HCT116 (cell line): ENCODE results near the gene TTYH2. TPM values are rescaled to one million over a fixed set of nuclear protein-coding genes. Genes with fewer than 3 reads are reported as not detected.

Experiments used
- ATAC-seq: fragments of 200-7000 bp; cut with Tn5 transposase; 2 replicates; pipeline ENCODE4 v1.9.1; 2020; ENCODE audit warnings: mild to moderate bottlenecking, moderate library complexity
- BruUV-seq: library from RNA; stranded (reverse); fragments of 400-500 nt; replicated peaks from 2 replicates; lab custom pipeline; 2021; lab: Mats Ljungman, UMichigan
- CTCF ChIA-PET: fragments of 300-600 bp; sonication (Branson Sonifier 250); formaldehyde crosslinking; loops from one replicate; lab custom pipeline; 2021; ENCODE audit warnings: antibody characterized with exemption; lab: Charles Lee
- POLR2A ChIA-PET: fragments of 300-600, 350-600 bp; sonication (Branson Sonifier 250); formaldehyde crosslinking; loops from one replicate; lab custom pipeline; 2021; ENCODE audit warnings: antibody characterized with exemption; lab: Charles Lee
- RAD21 ChIA-PET, 2 experiments: fragments of 300-600 bp; sonication (Branson Sonifier 250); formaldehyde crosslinking; loops; one replicate each; lab custom pipeline; 2023; ENCODE audit warnings: low total read pairs in 2 of 2; ENCODE audit not compliant: uncharacterized antibody in 2 of 2, unreplicated experiment in 2 of 2, low non-redundant PET in 1 of 2; lab: Charles Lee
- DNase-seq: peaks from one replicate; pipeline ENCODE4 v3.0.0-alpha.2; 2010; ENCODE audit warnings: low read depth, low spot score
- H2AFZ ChIP-seq: fragments of 200-600 bp; shearing (Covaris generic), sonication (generic); 2 replicates; pipeline ENCODE4 v1.6.1; 2017; ENCODE audit warnings: low read depth, mixed run types, mixed read lengths, antibody characterized with exemption, low read length; ENCODE audit not compliant: poor library complexity, severe bottlenecking
- H3K27ac ChIP-seq: 2 replicates; pipeline ENCODE4 v1.5.1; 2012; ENCODE audit warnings: low read depth, low read length
- H3K27me3 ChIP-seq: fragments of 200-600 bp; sonication (generic); 2 replicates; pipeline ENCODE4 v1.6.1; 2016; ENCODE audit warnings: mixed run types, low read length, mixed read lengths; ENCODE audit not compliant: insufficient read depth
- H3K36me3 ChIP-seq, 2 experiments: fragments of 200-500 bp in 1 of 2; fragments of 200-600 bp in 1 of 2; sonication (Bioruptor generic) in 1 of 2; sonication (generic) in 1 of 2; 2 replicates each; pipeline versions ENCODE4 v1.5.1 to v1.6.1; 2014 to 2016; ENCODE audit warnings: low read length in 2 of 2, inconsistent platforms in 1 of 2, mixed read lengths in 1 of 2, mixed run types in 1 of 2; ENCODE audit not compliant: insufficient read depth in 2 of 2, control insufficient read depth in 1 of 2
- H3K4me1 ChIP-seq, 2 experiments: fragments of 200-600 bp in 1 of 2; sonication (generic) in 1 of 2; 2 replicates each; pipeline versions ENCODE4 v1.5.1 to v1.6.1; 2012 to 2017; ENCODE audit warnings: low read length in 2 of 2, inconsistent platforms in 1 of 2, mild to moderate bottlenecking in 1 of 2, mixed read lengths in 1 of 2, mixed run types in 1 of 2, moderate library complexity in 1 of 2; ENCODE audit not compliant: insufficient read depth in 2 of 2, control insufficient read depth in 1 of 2
- H3K4me2 ChIP-seq: fragments of 200-600 bp; sonication (generic); 2 replicates; pipeline ENCODE4 v1.6.1; 2017; ENCODE audit warnings: mixed run types, low read length, mixed read lengths
- H3K4me3 ChIP-seq, 2 experiments: fragments of 200-600 bp in 1 of 2; sonication (generic) in 1 of 2; replicated peaks in 1 of 2; 2 replicates each; pipeline ENCODE4 v1.5.1; 2011 to 2016; ENCODE audit warnings: low read length in 2 of 2, control low read depth in 1 of 2, low read depth in 1 of 2, mild to moderate bottlenecking in 1 of 2, mixed read lengths in 1 of 2, mixed run types in 1 of 2
- H3K79me2 ChIP-seq: fragments of 200-600 bp; sonication (generic); 2 replicates; pipeline ENCODE4 v1.6.1; 2017; ENCODE audit warnings: mild to moderate bottlenecking, mixed run types, low read length, moderate library complexity, mixed read lengths; ENCODE audit not compliant: insufficient read depth
- H3K9ac ChIP-seq: fragments of 200-600 bp; sonication (generic); 2 replicates; pipeline ENCODE4 v1.6.1; 2016; ENCODE audit warnings: low read length, mixed read lengths
- H3K9me2 ChIP-seq: fragments of 200-600 bp; sonication (generic), shearing (Covaris generic); 2 replicates; pipeline ENCODE4 v1.6.1; 2017; ENCODE audit warnings: mixed run types, mild to moderate bottlenecking, moderate library complexity; ENCODE audit not compliant: insufficient read depth
- H3K9me3 ChIP-seq, 2 experiments: fragments of 200-500 bp in 1 of 2; fragments of 200-600 bp in 1 of 2; sonication (Bioruptor generic) in 1 of 2; sonication (generic) in 1 of 2; 2 replicates each; pipeline ENCODE4 v1.6.1; 2014 to 2017; ENCODE audit warnings: low read length in 2 of 2, mixed read lengths in 2 of 2, inconsistent platforms in 1 of 2, low read depth in 1 of 2, mild to moderate bottlenecking in 1 of 2, mixed run types in 1 of 2, moderate library complexity in 1 of 2; ENCODE audit not compliant: control insufficient read depth in 1 of 2, insufficient read depth in 1 of 2
- H4K20me1 ChIP-seq: fragments of 200-600 bp; sonication (generic), shearing (Covaris generic); 2 replicates; pipeline ENCODE4 v1.6.1; 2017; ENCODE audit warnings: mixed run types, mild to moderate bottlenecking, moderate library complexity; ENCODE audit not compliant: insufficient read depth
- ELF1 ChIP-seq: IDR thresholded peaks from 2 replicates; pipeline ENCODE4 v1.6.1; 2012; ENCODE audit warnings: low read depth, borderline replicate concordance
- JUND ChIP-seq: IDR thresholded peaks from 2 replicates; pipeline ENCODE4 v1.6.1; 2012
- RAD21 ChIP-seq: IDR thresholded peaks from 2 replicates; pipeline ENCODE4 v1.6.1; 2012; ENCODE audit warnings: low read depth, mild to moderate bottlenecking
- SIN3A ChIP-seq: IDR thresholded peaks from 2 replicates; pipeline ENCODE4 v1.6.1; 2012; ENCODE audit warnings: low read depth
- SP1 ChIP-seq: IDR thresholded peaks from 2 replicates; pipeline ENCODE4 v1.6.1; 2012; ENCODE audit warnings: low read depth
- TCF7L2 ChIP-seq: IDR thresholded peaks from 2 replicates; pipeline ENCODE4 v1.7.0; 2011; ENCODE audit warnings: borderline replicate concordance, inconsistent platforms; ENCODE audit not compliant: insufficient read depth, insufficient read length; ENCODE audit errors: extremely low read depth
- ZFX ChIP-seq: fragments of 450-650 bp; IDR thresholded peaks from 2 replicates; pipeline ENCODE4 v1.6.1; 2017
- ZNF274 ChIP-seq: fragments of 200-500 bp; sonication (Bioruptor generic); IDR thresholded peaks from 2 replicates; pipeline ENCODE4 v1.6.1; 2014; ENCODE audit warnings: mild to moderate bottlenecking, low read depth, low read length, inconsistent platforms
- intact Hi-C: fragments of 100-400 bp; cut with micrococcal nuclease; formaldehyde crosslinking; loops from 2 replicates; pipeline ENCODE4 v1.10.0; 2022
- total RNA-seq: library from RNA; stranded (reverse); gene quantifications from one replicate; pipeline ENCODE4 v1.2.1, GENCODE V29; 2021; ENCODE audit not compliant: unreplicated experiment
- TF ChIP-seq, protein P1 (sequence below): IDR thresholded peaks from 2 replicates; pipeline ENCODE4 v1.6.1; 2012; ENCODE audit warnings: low read depth

Gene TTYH2
- total RNA-seq, 1 experiment from 2014 or later: 10.8 TPM

DNA sequence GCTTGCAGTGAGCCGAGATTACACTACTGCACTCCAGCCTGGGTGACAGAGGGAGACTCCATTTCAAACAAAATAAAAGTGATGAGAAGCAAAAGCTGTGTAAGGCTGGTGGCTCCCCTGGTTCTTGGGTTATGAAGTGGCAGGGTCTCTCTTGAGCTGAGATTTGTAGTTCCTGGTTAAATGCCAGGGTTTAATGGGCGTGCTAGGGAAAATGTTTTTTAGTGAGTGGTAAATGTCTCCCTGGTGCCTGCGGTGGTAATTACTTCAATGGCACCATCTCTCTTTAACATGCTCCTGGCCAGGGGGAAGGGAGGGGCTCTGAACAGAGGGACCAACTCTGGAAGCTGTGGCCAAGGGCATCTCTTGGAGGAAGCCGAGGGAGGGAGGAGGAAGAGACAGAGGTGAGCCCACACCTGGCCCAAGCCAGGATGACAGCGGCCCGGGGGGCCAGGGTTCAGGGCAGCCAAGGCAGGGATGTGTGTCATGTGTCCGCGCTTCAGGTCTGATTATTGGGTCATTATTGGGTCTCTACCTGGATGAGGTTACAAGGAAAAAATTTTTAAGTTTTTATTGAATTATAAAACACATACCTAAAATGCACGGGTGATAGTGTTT, 27.7 kb upstream of the TTYH2 start:
- BruUV-seq: no TSS peak
- intact Hi-C loops: no loop called here
- Histone ChIP-seq H4K20me1 (no peaks in the 10 kb centered on the region), H3K36me3 (no peaks in the 10 kb centered on the region), H3K4me1 (no peaks in the 10 kb centered on the region), H3K9me3 (no peaks in the 10 kb centered on the region), H3K9me2 (no peaks in the 10 kb centered on the region), H3K9ac (no peak overlapping the region), H3K27me3 (peaks cover 4% of the 10 kb centered on the region; the same call in 1 of the 2 replicates), H3K79me2 (no peaks in the 10 kb centered on the region), H3K27ac (no peak overlapping the region), H3K4me2 (no peak overlapping the region), H2AFZ (no peak overlapping the region), H3K4me3 (no peak overlapping the region)
- ChIA-PET RAD21 (no interaction called here), POLR2A (no interaction called here), CTCF (no interaction called here)
- TF ChIP-seq SP1: no peak
- no peak for TF ChIP-seq SIN3A
- no peak for TF ChIP-seq ZFX
- no peak for TF ChIP-seq RAD21
- TF ChIP-seq ELF1: no peak
- no peak for TF ChIP-seq ZNF274
- TF ChIP-seq, protein P1, sequence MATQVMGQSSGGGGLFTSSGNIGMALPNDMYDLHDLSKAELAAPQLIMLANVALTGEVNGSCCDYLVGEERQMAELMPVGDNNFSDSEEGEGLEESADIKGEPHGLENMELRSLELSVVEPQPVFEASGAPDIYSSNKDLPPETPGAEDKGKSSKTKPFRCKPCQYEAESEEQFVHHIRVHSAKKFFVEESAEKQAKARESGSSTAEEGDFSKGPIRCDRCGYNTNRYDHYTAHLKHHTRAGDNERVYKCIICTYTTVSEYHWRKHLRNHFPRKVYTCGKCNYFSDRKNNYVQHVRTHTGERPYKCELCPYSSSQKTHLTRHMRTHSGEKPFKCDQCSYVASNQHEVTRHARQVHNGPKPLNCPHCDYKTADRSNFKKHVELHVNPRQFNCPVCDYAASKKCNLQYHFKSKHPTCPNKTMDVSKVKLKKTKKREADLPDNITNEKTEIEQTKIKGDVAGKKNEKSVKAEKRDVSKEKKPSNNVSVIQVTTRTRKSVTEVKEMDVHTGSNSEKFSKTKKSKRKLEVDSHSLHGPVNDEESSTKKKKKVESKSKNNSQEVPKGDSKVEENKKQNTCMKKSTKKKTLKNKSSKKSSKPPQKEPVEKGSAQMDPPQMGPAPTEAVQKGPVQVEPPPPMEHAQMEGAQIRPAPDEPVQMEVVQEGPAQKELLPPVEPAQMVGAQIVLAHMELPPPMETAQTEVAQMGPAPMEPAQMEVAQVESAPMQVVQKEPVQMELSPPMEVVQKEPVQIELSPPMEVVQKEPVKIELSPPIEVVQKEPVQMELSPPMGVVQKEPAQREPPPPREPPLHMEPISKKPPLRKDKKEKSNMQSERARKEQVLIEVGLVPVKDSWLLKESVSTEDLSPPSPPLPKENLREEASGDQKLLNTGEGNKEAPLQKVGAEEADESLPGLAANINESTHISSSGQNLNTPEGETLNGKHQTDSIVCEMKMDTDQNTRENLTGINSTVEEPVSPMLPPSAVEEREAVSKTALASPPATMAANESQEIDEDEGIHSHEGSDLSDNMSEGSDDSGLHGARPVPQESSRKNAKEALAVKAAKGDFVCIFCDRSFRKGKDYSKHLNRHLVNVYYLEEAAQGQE: no peak
- TF ChIP-seq JUND: no peak
- TF ChIP-seq TCF7L2: no peak
- DNase-seq (no peak), ATAC-seq (no peak)
